ENCODE results near the gene EGFL8.
"Not testable (repeated sequence)": the region's sequence is repeated elsewhere in the genome, so short reads cannot be mapped to it uniquely, and the experiment has no call there.

EGFL8 gene

GRCh38 chr6:32183483-32184083, 19.2 kb downstream of the EGFL8 start:
- no peak for DNase-seq (ENCODE audit: low read depth)

- no peak for DNase-seq (ENCODE audit: low read depth)
Observed at GRCh38 chr6:32184084-32184640, 19.8 kb downstream of the EGFL8 start, which contains the start of gene AGER. Gene AGER, minus strand, starts transcription at chr6:32184253. Its CDS starts 31 bp downstream, at chr6:32184222.

GRCh38 chr6:32185681-32186131, 21.3 kb downstream of the EGFL8 start:
- DNase-seq (ENCODE audit: low read depth): not testable (repeated sequence)

GRCh38 chr6:32186151-32186840, 21.9 kb downstream of the EGFL8 start:
- not testable (repeated sequence) for DNase-seq (ENCODE audit: low read depth)

GRCh38 chr6:32187009-32187709, 22.8 kb downstream of the EGFL8 start:
- DNase-seq (ENCODE audit: low read depth): no peak

GRCh38 chr6:32187725-32188380, 23.5 kb downstream of the EGFL8 start:
- DNase-seq (ENCODE audit: low read depth): not testable (repeated sequence)

- no peak for DNase-seq (ENCODE audit: low read depth)
Observed at GRCh38 chr6:32188381-32189068, 24.1 kb downstream of the EGFL8 start.

GRCh38 chr6:32189069-32189741, 24.8 kb downstream of the EGFL8 start:
- DNase-seq (ENCODE audit: low read depth): no peak

- no peak for DNase-seq (ENCODE audit: low read depth)
Observed at GRCh38 chr6:32189742-32190053, 25.3 kb downstream of the EGFL8 start.

- peak; percentile 66 for DNase-seq (ENCODE audit: low read depth)
Observed at GRCh38 chr6:32190054-32190851, 25.9 kb downstream of the EGFL8 start, which contains the start of gene PBX2. Gene PBX2, minus strand, starts transcription at chr6:32190202. Its CDS starts 287 bp downstream, at chr6:32189915.

- no peak for DNase-seq (ENCODE audit: low read depth)
Observed at GRCh38 chr6:32190911-32191677, 26.7 kb downstream of the EGFL8 start.

- DNase-seq (ENCODE audit: low read depth): no peak
Observed at GRCh38 chr6:32191696-32192607, 27.6 kb downstream of the EGFL8 start.

GRCh38 chr6:32192608-32193039, 28.2 kb downstream of the EGFL8 start, which contains the start of gene GPSM3:
Gene GPSM3, minus strand, starts transcription at chr6:32192643. Its CDS starts 130 bp downstream, at chr6:32192513.
- DNase-seq (ENCODE audit: low read depth): no peak

GRCh38 chr6:32193096-32193495, 28.7 kb downstream of the EGFL8 start:
- not testable (repeated sequence) for DNase-seq (ENCODE audit: low read depth)

GRCh38 chr6:32194388-32194787, 30.0 kb downstream of the EGFL8 start:
- no peak for DNase-seq (ENCODE audit: low read depth)

GRCh38 chr6:32194825-32195651, 30.6 kb downstream of the EGFL8 start:
- DNase-seq (ENCODE audit: low read depth): no peak

- DNase-seq (ENCODE audit: low read depth): peak; percentile 100
Observed at GRCh38 chr6:32195652-32195901, 31.2 kb downstream of the EGFL8 start.
